HCT116 (cell line): Measurements from ENCODE around the gene CLEC3B. TPM values are rescaled to one million over a fixed set of nuclear protein-coding genes. Genes with fewer than 3 reads are reported as not detected.

ENCODE experiments used
- ATAC-seq: fragments of 200-7000 bp; cut with Tn5 transposase; 2 replicates; pipeline ENCODE4 v1.9.1; 2020; ENCODE audit warnings: mild to moderate bottlenecking, moderate library complexity
- BruUV-seq: library from RNA; stranded (reverse); fragments of 400-500 nt; replicated peaks from 2 replicates; lab custom pipeline; 2021; lab: Mats Ljungman, UMichigan
- CTCF ChIA-PET: fragments of 300-600 bp; sonication (Branson Sonifier 250); formaldehyde crosslinking; loops from one replicate; lab custom pipeline; 2021; ENCODE audit warnings: antibody characterized with exemption; lab: Charles Lee
- POLR2A ChIA-PET: fragments of 300-600, 350-600 bp; sonication (Branson Sonifier 250); formaldehyde crosslinking; loops from one replicate; lab custom pipeline; 2021; ENCODE audit warnings: antibody characterized with exemption; lab: Charles Lee
- RAD21 ChIA-PET, 2 experiments: fragments of 300-600 bp; sonication (Branson Sonifier 250); formaldehyde crosslinking; loops; one replicate each; lab custom pipeline; 2023; ENCODE audit warnings: low total read pairs in 2 of 2; ENCODE audit not compliant: uncharacterized antibody in 2 of 2, unreplicated experiment in 2 of 2, low non-redundant PET in 1 of 2; lab: Charles Lee
- DNase-seq: peaks from one replicate; pipeline ENCODE4 v3.0.0-alpha.2; 2010; ENCODE audit warnings: low read depth, low spot score
- H2AFZ ChIP-seq: fragments of 200-600 bp; shearing (Covaris generic), sonication (generic); 2 replicates; pipeline ENCODE4 v1.6.1; 2017; ENCODE audit warnings: low read depth, mixed run types, mixed read lengths, antibody characterized with exemption, low read length; ENCODE audit not compliant: poor library complexity, severe bottlenecking
- H3K27ac ChIP-seq: 2 replicates; pipeline ENCODE4 v1.5.1; 2012; ENCODE audit warnings: low read depth, low read length
- H3K27me3 ChIP-seq: fragments of 200-600 bp; sonication (generic); 2 replicates; pipeline ENCODE4 v1.6.1; 2016; ENCODE audit warnings: mixed run types, low read length, mixed read lengths; ENCODE audit not compliant: insufficient read depth
- H3K36me3 ChIP-seq, 2 experiments: fragments of 200-500 bp in 1 of 2; fragments of 200-600 bp in 1 of 2; sonication (Bioruptor generic) in 1 of 2; sonication (generic) in 1 of 2; 2 replicates each; pipeline versions ENCODE4 v1.5.1 to v1.6.1; 2014 to 2016; ENCODE audit warnings: low read length in 2 of 2, inconsistent platforms in 1 of 2, mixed read lengths in 1 of 2, mixed run types in 1 of 2; ENCODE audit not compliant: insufficient read depth in 2 of 2, control insufficient read depth in 1 of 2
- H3K4me1 ChIP-seq, 2 experiments: fragments of 200-600 bp in 1 of 2; sonication (generic) in 1 of 2; 2 replicates each; pipeline versions ENCODE4 v1.5.1 to v1.6.1; 2012 to 2017; ENCODE audit warnings: low read length in 2 of 2, inconsistent platforms in 1 of 2, mild to moderate bottlenecking in 1 of 2, mixed read lengths in 1 of 2, mixed run types in 1 of 2, moderate library complexity in 1 of 2; ENCODE audit not compliant: insufficient read depth in 2 of 2, control insufficient read depth in 1 of 2
- H3K4me2 ChIP-seq: fragments of 200-600 bp; sonication (generic); 2 replicates; pipeline ENCODE4 v1.6.1; 2017; ENCODE audit warnings: mixed run types, low read length, mixed read lengths
- H3K4me3 ChIP-seq, 2 experiments: fragments of 200-600 bp in 1 of 2; sonication (generic) in 1 of 2; replicated peaks in 1 of 2; 2 replicates each; pipeline ENCODE4 v1.5.1; 2011 to 2016; ENCODE audit warnings: low read length in 2 of 2, control low read depth in 1 of 2, low read depth in 1 of 2, mild to moderate bottlenecking in 1 of 2, mixed read lengths in 1 of 2, mixed run types in 1 of 2
- H3K79me2 ChIP-seq: fragments of 200-600 bp; sonication (generic); 2 replicates; pipeline ENCODE4 v1.6.1; 2017; ENCODE audit warnings: mild to moderate bottlenecking, mixed run types, low read length, moderate library complexity, mixed read lengths; ENCODE audit not compliant: insufficient read depth
- H3K9ac ChIP-seq: fragments of 200-600 bp; sonication (generic); 2 replicates; pipeline ENCODE4 v1.6.1; 2016; ENCODE audit warnings: low read length, mixed read lengths
- H3K9me2 ChIP-seq: fragments of 200-600 bp; sonication (generic), shearing (Covaris generic); 2 replicates; pipeline ENCODE4 v1.6.1; 2017; ENCODE audit warnings: mixed run types, mild to moderate bottlenecking, moderate library complexity; ENCODE audit not compliant: insufficient read depth
- H3K9me3 ChIP-seq, 2 experiments: fragments of 200-500 bp in 1 of 2; fragments of 200-600 bp in 1 of 2; sonication (Bioruptor generic) in 1 of 2; sonication (generic) in 1 of 2; 2 replicates each; pipeline ENCODE4 v1.6.1; 2014 to 2017; ENCODE audit warnings: low read length in 2 of 2, mixed read lengths in 2 of 2, inconsistent platforms in 1 of 2, low read depth in 1 of 2, mild to moderate bottlenecking in 1 of 2, mixed run types in 1 of 2, moderate library complexity in 1 of 2; ENCODE audit not compliant: control insufficient read depth in 1 of 2, insufficient read depth in 1 of 2
- H4K20me1 ChIP-seq: fragments of 200-600 bp; sonication (generic), shearing (Covaris generic); 2 replicates; pipeline ENCODE4 v1.6.1; 2017; ENCODE audit warnings: mixed run types, mild to moderate bottlenecking, moderate library complexity; ENCODE audit not compliant: insufficient read depth
- CBX3 ChIP-seq: IDR thresholded peaks from 2 replicates; pipeline ENCODE4 v1.6.1; 2012; ENCODE audit warnings: low read depth
- CEBPB ChIP-seq: IDR thresholded peaks from 2 replicates; pipeline ENCODE4 v1.6.1; 2012; ENCODE audit warnings: low read depth
- CTCF ChIP-seq, 3 experiments: fragments of 200-600 bp in 1 of 3; sonication (generic) in 1 of 3; IDR thresholded peaks in 2 of 3; conservative IDR thresholded peaks in 1 of 3; 2 replicates each; pipeline ENCODE4 v1.5.1; 2012 to 2017; ENCODE audit warnings: low read depth in 2 of 3, low read length in 2 of 3, antibody characterized with exemption in 1 of 3, borderline replicate concordance in 1 of 3, control low read depth in 1 of 3, mild to moderate bottlenecking in 1 of 3, mixed read lengths in 1 of 3, mixed run types in 1 of 3, moderate library complexity in 1 of 3; ENCODE audit not compliant: insufficient read depth in 1 of 3
- EGR1 ChIP-seq: IDR thresholded peaks from 2 replicates; pipeline ENCODE4 v1.6.1; 2012; ENCODE audit warnings: low read depth
- ELF1 ChIP-seq: IDR thresholded peaks from 2 replicates; pipeline ENCODE4 v1.6.1; 2012; ENCODE audit warnings: low read depth, borderline replicate concordance
- EZH2 ChIP-seq: fragments of 200-600 bp; sonication (generic); IDR thresholded peaks from 2 replicates; pipeline ENCODE4 v1.6.1; 2017; ENCODE audit warnings: antibody characterized with exemption, mixed run types
- EZH2phosphoT487 ChIP-seq: fragments of 200-600 bp; IDR thresholded peaks from 2 replicates; pipeline ENCODE4 v1.6.1; 2018; ENCODE audit warnings: antibody characterized with exemption, borderline replicate concordance
- FOSL1 ChIP-seq: IDR thresholded peaks from 2 replicates; pipeline ENCODE4 v1.6.1; 2012; ENCODE audit warnings: low read depth
- JUND ChIP-seq: IDR thresholded peaks from 2 replicates; pipeline ENCODE4 v1.6.1; 2012
- MAX ChIP-seq: IDR thresholded peaks from 2 replicates; pipeline ENCODE4 v1.6.1; 2012
- POLR2AphosphoS5 ChIP-seq: IDR thresholded peaks from 2 replicates; pipeline ENCODE4 v1.6.1; 2011; ENCODE audit warnings: mild to moderate bottlenecking, low read depth, low read length, moderate library complexity
- RAD21 ChIP-seq: IDR thresholded peaks from 2 replicates; pipeline ENCODE4 v1.6.1; 2012; ENCODE audit warnings: low read depth, mild to moderate bottlenecking
- REST ChIP-seq: IDR thresholded peaks from 2 replicates; pipeline ENCODE4 v1.6.1; 2012; ENCODE audit warnings: low read depth
- SIN3A ChIP-seq: IDR thresholded peaks from 2 replicates; pipeline ENCODE4 v1.6.1; 2012; ENCODE audit warnings: low read depth
- SP1 ChIP-seq: IDR thresholded peaks from 2 replicates; pipeline ENCODE4 v1.6.1; 2012; ENCODE audit warnings: low read depth
- SRF ChIP-seq: IDR thresholded peaks from 2 replicates; pipeline ENCODE4 v1.6.1; 2012; ENCODE audit warnings: low read depth
- TCF7L2 ChIP-seq: IDR thresholded peaks from 2 replicates; pipeline ENCODE4 v1.7.0; 2011; ENCODE audit warnings: borderline replicate concordance, inconsistent platforms; ENCODE audit not compliant: insufficient read depth, insufficient read length; ENCODE audit errors: extremely low read depth
- YY1 ChIP-seq: IDR thresholded peaks from 2 replicates; pipeline ENCODE4 v1.6.1; 2011; ENCODE audit warnings: low read length, low read depth, moderate library complexity, mild to moderate bottlenecking; ENCODE audit not compliant: insufficient replicate concordance; ENCODE audit errors: extremely low read depth
- ZFX ChIP-seq: fragments of 450-650 bp; IDR thresholded peaks from 2 replicates; pipeline ENCODE4 v1.6.1; 2017
- ZNF274 ChIP-seq: fragments of 200-500 bp; sonication (Bioruptor generic); IDR thresholded peaks from 2 replicates; pipeline ENCODE4 v1.6.1; 2014; ENCODE audit warnings: mild to moderate bottlenecking, low read depth, low read length, inconsistent platforms
- intact Hi-C: fragments of 100-400 bp; cut with micrococcal nuclease; formaldehyde crosslinking; loops from 2 replicates; pipeline ENCODE4 v1.10.0; 2022
- total RNA-seq: library from RNA; stranded (reverse); gene quantifications from one replicate; pipeline ENCODE4 v1.2.1, GENCODE V29; 2021; ENCODE audit not compliant: unreplicated experiment

Gene CLEC3B
- total RNA-seq, 1 experiment from 2014 or later = 0.57 TPM

DNA sequence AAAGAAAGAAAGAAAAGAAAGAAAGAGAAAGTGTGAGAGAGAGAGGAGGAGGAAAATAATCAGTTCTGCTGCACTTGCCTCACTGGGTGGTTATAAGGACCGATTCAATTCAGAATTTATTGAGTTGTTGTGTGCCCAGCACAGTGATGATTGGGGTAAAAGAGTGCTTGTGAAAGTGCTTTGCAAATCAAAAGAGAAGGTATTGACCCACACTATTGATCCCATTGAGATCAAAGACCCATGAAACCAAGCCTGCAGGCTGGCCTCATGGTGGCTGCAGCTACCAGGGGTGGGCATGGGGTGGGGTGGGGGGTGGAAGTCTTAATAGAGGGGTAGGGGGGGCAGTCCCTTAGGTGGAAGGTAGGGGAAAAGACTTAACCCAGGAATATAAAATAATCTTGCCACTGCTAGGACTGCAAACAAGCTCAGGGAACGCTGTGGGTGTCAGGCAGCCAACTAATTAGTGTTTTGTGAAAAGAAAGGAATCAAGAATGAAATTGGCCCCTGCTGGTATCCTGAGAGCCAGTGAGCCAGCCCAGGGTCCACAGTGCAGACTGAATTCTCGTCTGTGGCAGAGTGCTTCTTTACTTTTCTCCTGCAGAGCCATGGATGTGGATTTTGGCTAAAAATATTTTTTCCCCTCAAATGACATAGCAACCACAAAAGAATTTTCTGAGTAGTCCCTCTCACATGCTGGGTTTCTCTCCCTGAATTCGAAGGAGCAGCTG is 34.2 kb downstream of the CLEC3B start:
- intact Hi-C loops = no loop called here
- H3K4me3 ChIP-seq = no peak overlapping the region
- TF ChIP-seq REST (no peak), JUND (no peak), SRF (no peak), POLR2AphosphoS5 (no peak), FOSL1 (no peak), SP1 (no peak), MAX (no peak), CBX3 (no peak), EZH2phosphoT487 (no peak), ZNF274 (no peak), CEBPB (no peak), EGR1 (no peak), ZFX (no peak), SIN3A (no peak), YY1 (no peak), RAD21 (no peak), TCF7L2 (no peak), EZH2 (no peak), ELF1 (no peak), CTCF (IDR thresholded peaks at IDR 0.05 in 2 of 3, conservative IDR thresholded peaks at IDR 0.05 in 1 of 3; ENCODE audit: borderline replicate concordance in 1 of 3, insufficient read depth in 1 of 3, low read depth in 2 of 3, low read length in 2 of 3) (no peak)
- no peak overlapping the region for H3K9ac ChIP-seq
- no peaks in the 10 kb centered on the region for H3K9me2 ChIP-seq
- ChIA-PET POLR2A (no interaction called here), CTCF (interaction anchor here (1.4 kb wide), 1 partner anchor 20 kb away, joined by 3 read pairs; no protein-coding TSS in a partner anchor), RAD21 (no interaction called here)
- H3K4me1 ChIP-seq = peaks cover 25 to 46% of the 10 kb centered on the region in 2 experiments; a peak in 3 of 4 replicates
- no TSS peak for BruUV-seq
- H4K20me1 ChIP-seq = no peaks in the 10 kb centered on the region
- H3K27ac ChIP-seq = no peak overlapping the region
- H3K4me2 ChIP-seq = no peak overlapping the region
- no peaks in the 10 kb centered on the region for H3K36me3 ChIP-seq
- no peak overlapping the region for H2AFZ ChIP-seq
- ATAC-seq (no peak), DNase-seq (no peak)
- no peaks in the 10 kb centered on the region for H3K27me3 ChIP-seq
- no peaks in the 10 kb centered on the region for H3K79me2 ChIP-seq
- H3K9me3 ChIP-seq = no peaks in the 10 kb centered on the region
